CD4-positive, alpha-beta T cell treated with Interleukin-12 subunit alpha and Interleukin-12 subunit beta, for 1 hour (primary cell): ENCODE results near the gene NUP35.

Experiments
- DNase-seq: peaks from one replicate; pipeline ENCODE4 v3.0.0-alpha.2; 2020

Gene NUP35, protein sequence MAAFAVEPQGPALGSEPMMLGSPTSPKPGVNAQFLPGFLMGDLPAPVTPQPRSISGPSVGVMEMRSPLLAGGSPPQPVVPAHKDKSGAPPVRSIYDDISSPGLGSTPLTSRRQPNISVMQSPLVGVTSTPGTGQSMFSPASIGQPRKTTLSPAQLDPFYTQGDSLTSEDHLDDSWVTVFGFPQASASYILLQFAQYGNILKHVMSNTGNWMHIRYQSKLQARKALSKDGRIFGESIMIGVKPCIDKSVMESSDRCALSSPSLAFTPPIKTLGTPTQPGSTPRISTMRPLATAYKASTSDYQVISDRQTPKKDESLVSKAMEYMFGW

DNA sequence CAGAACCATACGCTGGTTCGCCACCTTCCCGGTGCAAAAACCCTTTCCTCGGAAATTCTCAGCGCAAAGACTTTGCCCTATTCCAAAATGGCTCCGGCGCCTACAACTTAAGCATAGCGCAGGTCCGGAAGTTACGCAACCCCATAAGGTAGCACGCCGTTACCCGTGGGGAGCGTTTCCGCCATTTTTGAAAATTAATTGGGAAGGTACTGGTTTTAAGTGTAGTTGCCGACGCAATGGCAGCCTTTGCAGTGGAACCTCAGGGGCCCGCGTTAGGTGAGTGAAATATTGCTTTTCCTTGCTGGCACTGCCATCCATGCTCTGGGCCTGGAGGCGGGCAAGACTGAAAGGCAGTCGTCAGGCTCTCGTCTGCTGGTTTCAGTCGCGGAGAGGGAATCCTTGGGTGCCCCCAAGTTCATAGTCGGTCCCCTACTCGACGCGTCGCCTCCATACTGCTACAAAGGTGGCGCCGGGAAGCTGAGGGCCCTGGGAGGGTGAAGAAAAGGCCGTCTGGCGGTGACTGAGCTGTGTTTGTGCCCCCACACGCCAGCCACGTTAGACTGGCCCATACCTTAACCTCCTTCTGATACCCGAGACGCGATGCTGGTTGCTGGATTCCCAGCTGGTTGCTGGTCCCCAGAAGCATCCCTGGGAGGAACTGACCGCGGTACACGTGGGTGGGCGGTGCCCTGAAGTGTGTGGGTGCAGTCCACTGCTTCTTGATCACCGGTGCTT, at the start of gene NUP35:
Gene NUP35, plus strand, starts transcription at position 222 of the 735 bp plus-strand sequence. Its CDS starts 15 bp downstream, at position 237.
- peak; percentile 87 for DNase-seq

DNA sequence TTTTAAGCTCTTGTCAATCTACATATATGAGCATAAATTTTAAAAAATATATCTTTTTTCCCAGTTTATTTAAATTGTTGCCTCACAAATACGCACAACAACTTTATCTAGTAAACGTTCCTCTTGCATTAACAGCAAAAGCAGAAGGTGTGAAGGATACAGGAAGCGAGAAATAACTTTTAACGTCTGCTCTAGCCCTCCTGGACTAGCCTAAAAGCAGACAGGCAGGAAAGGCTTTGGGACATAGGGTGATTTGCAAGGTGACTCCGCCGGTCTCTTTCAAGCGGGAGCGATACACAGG, 46.1 kb upstream of the NUP35 start:
- DNase-seq: no peak

DNA sequence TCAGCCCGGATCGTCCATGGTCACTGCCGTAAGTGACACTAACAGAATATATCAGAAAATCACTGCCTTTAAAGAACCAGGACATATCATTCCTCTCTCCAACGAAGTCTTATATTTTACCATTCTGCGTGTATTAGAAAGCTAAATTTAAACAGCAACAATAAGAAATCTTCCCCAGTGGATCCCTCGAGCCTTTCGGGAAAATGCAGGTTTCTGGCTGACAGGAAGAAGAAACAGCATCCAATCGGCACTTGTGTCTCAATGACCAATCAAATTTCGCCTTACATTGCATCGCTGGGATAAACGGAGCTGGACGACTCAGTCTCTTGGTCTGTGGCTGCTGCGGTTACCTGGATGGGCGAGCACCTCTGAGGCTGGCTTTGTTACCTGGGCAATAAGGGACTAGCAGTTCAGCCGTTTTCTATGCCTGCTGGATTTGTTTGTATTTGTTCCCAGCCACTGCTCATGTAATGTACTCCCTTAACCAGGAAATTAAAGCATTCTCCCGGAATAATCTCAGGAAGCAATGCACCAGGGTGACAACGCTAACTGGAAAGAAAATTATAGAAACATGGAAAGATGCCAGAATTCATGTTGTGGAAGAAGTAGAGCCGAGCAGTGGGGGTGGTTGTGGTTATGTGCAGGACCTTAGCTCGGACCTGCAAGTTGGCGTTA, 45.6 kb upstream of the NUP35 start, which contains the start of gene DUSP19:
Gene DUSP19, plus strand, starts transcription at position 284 of the 675 bp plus-strand sequence. Its CDS starts 187 bp downstream, at position 471.
- DNase-seq: peak; percentile 90

DNA sequence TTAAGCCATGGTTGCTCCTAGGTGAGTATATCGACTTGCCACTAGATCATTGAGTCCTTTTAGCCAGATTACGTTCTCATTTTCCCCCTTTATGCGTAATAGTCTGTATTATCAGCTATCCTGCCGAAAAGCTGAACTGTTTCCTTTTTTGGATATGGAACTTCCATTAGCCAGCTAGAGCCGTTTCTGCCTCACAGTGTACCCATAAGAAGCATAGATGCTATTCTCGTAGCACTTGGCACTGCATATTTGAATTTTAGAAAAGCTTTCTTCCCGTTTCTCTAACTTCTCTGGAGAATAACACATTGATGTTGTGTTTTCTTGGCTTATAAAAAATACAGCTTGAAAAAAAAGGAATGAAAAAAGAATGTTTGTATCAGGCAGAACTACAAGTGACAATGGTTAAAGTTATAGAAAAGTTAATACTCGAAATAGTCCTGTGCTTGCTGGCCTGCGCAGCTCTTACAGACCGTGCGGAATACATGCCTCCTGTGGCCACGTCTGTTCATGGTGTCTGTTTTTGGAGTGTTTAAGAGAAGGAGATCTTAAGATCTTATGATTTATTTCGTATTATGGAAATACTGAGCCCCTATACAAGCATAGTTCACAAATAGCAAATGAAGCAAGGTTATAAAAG, 45.0 kb upstream of the NUP35 start:
- no peak for DNase-seq

DNA sequence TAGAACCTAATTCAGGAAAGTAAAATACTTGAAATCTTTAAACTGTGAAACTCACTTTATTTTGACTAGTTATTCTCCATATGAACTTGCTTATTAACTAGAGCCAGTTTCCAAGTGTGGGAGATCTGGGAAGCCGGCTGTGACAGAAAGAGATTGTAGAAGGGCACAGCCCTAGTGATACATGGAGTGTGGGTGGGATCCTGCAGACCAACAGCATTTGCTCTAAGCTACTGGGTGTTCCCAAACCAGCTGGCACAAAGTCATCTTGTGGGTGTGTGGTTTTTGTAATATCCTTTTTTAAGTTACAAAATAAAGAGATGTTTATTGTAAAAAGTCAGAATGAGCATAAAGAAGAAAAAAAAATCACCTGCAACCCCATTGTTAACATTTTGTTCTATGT, 42.3 kb upstream of the NUP35 start:
- DNase-seq: no peak

DNA sequence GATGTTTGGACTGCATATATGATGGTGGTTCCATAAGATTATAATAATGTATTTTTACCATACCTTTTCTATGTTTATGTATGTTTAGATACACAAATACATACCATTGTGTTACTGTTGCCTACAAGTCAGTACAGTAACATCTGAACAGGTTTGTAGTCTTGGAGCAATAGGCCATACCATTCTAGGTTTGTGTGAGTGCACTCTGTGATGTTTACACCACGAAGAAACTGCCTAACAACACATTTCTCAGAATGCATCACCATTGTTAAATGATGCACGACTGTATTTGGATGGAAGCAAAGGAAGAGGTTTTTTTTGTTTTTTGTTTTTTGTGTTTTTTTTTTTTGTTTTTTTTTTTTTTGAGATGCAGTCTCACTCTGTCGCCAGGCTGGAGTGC, 36.2 kb upstream of the NUP35 start:
- no peak for DNase-seq

DNA sequence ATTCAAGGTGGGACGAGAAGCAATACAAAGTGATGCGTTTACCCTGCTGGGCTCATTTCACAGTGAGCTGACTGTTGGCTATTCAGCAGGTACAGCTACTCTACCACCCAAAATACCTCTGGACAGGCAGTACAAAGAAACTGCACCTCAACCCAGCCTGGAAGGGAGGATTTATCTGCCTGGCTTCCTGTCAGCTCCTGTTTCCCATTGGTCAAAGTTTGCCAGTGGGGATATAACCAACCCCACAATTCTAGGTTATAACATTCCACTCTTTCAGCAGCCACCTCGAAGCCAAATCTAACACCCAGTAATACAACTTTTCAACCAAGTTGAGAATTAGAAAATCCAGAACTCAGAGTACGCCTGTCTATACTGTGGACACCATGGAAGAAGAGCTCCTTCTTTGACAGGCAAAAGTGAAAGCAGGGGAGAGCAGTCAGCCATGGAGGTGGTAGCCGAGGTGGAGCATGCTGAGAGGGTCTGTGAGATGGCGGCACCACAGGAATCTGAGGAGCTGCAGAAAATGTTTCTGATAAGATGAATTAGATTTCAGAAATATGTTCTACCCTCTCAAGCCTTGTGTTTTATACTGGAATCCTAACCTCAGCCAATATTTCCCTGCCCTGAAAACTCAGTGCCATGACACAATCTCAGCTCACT, 34.9 kb upstream of the NUP35 start:
- no peak for DNase-seq

DNA sequence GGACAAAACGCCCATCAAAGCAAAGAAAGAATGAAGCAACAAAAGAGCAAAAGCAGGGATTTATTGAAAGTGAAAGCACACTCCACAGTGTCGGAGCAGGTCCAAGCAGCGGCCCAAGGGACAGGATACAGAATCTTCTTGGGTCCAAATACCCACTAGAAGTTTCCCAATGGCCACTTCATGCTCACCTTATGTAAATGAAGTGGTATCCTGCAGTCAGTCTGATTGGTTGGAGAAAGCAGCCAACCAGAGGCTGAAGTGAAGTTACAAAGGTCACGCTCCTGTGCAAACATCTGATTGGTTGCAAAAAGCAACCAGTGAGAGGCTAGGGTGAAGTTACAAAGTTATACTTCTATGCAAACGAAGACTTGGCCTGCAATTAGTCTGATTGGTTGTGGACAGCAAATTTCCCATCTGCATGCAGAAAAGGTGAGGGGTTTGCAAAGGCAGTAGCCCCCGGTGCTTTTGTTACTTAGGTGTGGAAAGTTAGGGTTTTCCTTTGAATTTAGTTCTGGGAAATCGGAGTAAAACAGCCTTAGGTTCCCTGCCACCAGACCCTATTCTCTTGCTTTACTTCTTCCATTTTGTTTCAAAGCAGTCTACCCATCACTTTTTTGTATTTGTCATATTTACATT, 32.8 kb upstream of the NUP35 start:
- no peak for DNase-seq

DNA sequence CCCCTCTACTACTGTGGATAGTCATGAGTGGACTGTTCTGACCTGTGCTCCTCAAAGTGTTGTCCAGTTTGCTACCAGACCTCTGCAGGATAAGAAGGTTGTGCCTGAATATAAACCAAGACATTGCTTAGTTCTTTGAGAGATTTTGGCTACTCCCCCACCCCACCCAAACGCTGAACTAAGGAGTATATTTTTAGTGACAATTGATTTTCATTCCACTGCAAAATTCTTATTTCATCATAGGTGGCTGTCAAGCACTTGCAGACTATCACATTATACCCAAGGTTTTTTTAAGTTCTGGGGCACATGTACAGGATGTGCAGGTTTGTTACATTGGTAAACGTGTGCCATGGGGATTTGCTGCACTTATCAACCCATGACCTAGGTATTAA, 32.3 kb upstream of the NUP35 start:
- no peak for DNase-seq

DNA sequence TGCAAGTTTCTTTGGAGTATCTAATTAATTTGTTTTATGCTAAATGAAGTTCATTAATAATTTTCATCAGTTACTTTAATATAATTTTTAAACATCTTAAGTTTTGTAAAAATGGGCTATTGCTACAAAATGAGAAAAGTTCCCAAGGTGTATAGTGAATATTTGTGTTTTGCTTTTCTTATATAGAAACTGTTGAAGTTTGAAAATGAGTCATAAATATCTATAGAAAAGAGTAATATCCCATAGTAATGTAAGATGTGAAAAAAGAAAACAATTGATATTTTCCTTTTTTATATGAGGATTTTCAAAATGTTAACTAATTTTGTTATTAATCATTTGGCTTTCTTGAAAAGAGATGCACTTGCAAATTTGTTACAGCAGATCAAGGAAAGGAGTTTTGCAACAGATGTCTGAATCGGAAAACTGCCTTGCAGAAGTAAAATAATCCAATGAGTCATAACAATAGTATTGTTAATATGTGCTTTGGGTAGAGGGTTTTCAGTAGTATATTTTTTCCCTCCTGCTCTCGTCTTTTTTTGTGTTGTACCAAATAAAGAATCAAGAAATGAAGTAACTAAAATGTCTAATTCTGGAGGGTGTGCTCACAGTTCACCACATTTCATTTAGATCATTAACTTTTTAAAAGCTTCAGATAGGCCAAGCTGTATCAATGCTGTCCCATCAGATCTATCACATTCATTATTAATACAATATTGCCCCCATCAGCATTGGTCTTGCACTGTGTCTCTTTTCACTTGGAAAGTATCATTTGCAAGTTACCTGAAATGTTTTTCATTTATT, 30.2 kb upstream of the NUP35 start:
- no peak for DNase-seq

DNA sequence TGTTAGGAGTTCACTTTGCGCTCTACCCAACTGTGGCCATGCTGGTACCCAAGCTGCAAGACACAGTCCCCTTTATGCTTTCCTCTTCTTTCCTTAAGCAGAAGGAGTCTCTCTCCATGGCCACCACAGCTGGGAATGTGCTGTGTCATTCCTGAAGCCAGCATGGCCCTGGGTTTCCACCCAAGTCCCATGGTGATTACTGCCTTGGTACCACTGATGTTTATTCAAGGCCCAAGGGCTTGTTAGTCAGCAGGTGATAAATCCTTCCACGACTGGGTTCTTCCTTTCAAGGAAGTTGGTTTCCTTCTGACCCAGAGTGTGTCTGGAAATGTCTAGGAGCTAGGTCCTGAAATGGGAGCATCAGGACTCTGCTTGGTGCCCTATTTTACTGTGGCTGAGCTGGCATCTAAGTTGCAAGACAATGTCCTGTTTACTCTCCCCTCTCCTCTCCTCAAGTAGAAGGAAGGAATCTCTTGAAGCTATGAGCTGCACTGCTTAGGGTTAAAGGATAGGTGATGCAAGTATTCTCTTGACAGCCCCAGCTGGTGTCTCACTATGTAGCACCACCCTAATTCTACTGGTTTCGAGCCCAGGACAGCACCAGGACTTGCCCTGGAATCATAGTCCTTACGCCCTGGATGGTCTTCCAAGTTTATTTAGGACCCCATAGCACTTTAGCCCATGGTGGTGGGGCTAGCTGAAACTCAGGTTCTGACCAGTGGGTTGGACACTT, 18.7 kb upstream of the NUP35 start:
- no peak for DNase-seq

DNA sequence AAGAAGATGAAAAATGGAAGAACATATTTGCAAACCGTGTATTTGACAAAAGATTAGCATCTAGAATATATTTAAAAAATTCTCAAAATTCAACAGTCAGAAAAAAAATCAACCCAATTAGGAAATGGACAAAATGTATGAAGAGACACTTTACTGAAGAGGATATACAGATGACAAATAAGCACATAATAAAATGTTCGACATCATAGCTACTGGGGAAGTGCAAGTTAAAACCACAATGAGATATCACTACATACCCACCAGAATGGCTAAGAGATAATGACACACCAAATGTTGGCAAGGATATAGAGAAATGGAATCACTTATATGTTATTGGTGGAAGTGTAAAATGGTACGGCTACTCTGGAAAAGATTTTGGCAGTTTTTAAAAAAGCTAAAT, 11.7 kb upstream of the NUP35 start:
- DNase-seq: no peak

DNA sequence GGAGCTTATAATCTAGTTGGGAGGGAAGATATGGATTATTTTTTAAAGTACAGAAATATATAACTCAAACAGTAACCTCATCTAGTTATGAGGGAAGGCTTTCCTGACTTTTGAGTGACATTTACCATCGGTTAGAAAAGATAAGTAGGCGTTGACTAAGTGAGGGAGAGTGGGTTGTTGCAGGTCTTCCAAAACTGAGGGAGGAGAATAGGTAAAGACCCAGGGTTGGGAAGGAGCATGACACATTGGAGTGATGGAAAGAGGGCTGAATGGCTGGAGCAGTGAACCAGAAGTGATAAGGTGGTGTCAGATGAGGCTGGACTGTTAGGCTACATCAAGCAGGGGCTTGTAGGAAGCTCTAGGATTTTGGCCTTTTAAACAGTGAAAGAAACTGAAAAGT, 10.6 kb upstream of the NUP35 start:
- no peak for DNase-seq

DNA sequence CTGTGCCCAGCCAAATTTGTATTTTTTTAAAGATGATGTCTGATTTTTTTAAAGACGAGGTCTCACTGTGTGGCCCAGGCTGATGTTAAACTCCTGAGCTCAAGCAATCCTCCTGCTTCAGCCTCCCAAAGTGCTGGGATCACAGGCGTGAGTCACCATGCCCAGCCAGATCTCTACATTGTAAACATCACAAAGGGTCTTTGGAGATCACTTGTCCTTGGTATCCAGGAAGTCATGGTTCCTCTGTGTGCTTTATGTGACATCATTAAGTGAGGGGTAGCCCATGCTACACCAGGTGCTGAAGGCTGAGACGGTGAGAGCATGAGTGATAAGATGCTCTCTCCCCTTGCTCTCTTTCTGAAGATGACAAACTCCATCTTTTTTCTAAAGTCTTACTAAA, 7.0 kb upstream of the NUP35 start:
- DNase-seq: no peak

DNA sequence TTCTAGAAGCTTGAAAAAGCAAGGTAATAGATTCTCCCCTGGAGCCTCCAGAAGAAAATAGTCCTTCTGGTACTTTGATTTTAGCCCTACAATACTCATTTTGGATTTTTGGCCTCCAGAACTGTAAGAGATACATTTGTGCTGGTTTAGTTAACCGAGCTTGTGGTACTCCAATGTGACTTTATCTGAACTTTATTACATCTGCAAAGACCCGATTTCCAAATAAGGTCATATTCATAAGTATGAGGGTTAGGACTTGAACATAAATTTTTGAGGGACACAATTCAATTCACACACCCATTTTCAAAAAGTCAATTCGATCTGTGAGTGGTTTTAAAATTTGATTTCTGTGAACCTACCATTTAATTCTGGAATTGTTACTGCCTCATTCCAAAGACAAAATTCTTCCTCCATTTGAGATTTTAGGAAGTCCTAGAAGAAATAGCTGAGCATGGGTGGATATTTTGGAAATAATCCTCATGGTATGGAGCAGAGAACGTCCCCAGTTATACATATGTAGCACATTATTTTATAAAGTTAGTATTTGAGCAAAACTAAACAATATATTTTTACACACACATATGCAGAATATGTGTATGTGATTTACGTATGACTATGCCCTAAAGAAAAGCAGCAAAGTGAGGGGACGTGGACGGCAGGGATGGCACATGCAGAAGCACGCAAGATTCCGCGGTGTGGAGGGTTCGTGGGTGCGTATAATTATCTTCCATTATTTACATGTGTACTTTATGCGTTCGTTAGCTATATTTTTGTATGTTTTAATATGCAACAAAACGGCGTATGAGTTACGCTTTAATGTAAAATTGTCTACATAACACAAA, 905 bp upstream of the NUP35 start:
- no peak for DNase-seq

DNA sequence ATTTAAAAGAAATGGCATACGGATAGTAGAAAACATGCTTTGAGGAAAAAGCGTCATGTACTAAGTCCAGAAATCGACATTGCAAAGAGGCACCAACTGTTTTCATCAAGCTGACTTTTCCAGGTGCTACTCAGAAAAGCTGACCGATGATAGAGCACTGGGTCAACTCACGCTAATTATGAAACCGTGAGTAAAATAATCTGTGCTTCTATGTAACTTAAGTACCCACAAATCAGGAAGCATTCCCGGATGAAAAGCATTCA, 353 bp upstream of the NUP35 start:
- no peak for DNase-seq

DNA sequence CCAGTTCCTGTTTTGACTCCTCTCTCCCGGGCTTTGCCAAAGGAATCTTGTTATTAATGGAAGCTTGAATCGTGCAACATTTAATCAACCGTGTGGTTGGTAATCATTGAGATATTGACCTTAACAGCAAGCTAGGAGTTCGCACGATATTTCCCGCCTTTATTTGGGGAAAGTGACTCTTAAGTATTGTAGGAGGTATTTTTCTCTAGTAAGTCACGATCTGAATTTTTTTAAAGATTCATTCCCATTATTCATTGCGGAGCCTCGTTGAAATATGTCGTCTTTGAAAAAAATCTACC, 663 bp downstream of the NUP35 start:
- no peak for DNase-seq

DNA sequence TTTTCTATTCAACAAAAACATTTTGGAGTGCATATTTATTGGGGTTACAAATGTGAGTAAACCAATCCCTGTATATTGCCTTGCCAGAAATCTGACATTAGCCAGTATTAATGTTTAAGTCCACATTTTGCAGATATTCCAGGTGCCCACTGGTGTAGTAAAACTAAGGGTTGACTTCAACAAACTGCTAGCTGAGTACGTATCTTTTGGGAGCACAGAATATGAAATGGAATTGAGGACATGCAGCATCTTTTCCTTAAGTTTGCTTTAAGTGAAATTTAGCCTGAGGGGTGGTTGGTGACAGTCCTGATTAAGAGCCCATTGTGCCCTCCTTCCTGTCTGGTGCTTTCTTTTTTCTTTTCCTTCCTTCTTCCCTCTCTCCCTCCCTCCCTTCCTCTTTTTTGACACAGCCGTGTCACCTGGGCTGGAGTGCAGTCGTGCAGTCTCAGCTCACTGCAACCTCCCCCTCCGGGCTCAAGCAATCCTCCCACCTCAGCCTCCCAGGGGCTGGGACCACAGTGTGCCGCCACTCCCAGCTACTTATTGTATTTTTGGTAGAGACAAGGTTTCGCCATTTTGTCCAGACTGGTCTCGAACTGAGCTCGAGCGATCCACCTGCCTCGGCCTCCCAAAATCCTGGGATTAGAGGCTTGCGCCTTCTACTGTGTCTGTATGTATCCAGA, 1.6 kb downstream of the NUP35 start:
- no peak for DNase-seq

DNA sequence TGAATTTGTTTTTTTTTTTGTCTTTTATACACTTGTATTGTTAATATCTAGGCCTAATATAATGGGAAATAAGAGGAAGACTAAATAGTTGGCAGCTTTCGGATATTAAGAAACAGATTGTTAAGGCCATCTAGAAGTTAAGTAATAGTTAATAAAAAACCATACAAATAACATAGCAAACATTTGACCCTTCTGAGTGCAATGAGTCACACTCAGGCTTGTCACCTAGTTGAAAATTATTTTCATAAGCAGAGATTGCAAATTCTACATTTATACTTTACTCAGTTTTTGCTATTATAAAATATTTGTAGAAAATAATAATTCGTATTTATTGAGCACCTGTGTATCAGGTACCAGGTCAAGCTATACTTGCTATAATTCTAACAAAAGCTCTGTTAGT, 2.4 kb downstream of the NUP35 start:
- DNase-seq: no peak

DNA sequence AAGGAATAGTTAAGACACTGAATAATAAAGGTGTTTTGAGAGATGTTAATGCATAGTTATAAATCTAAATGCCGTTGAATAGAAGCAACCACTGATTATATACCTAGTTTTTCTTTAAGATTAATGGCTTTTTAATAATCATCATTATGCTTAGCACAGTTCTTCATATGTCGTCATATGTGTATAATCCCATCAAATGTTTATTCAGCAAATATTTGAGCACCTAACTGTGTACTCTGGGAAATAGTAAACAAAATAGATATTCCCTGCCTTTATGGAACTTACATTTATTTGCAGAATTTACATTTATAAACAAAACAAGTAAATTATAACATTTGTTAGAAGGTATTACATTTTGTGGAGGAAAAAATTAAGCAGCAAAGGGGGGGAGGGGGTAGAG, 9.8 kb downstream of the NUP35 start:
- DNase-seq: no peak
